Hematopoietic multipotent progenitor cell treated with erythropoietin and hydrocortisone succinate and interleukin-3 and kit ligand, for 15 days (in vitro differentiated cells): ENCODE measurements around the gene OCA2.

Experiments used
- DNase-seq: peaks from one replicate; pipeline ENCODE4 v3.0.0-alpha.2; 2015; ENCODE audit warnings: low spot score

OCA2 gene

GRCh38 chr15:28120359-28120640 lies 21.2 kb upstream of the OCA2 start:
- DNase-seq, result no peak

- DNase-seq, result no peak
These were observed 19.4 kb upstream of the OCA2 start for GRCh38 chr15:28118531-28118930.

GRCh38 chr15:28118083-28118482 lies 19.0 kb upstream of the OCA2 start:
- no peak for DNase-seq

GRCh38 chr15:28117432-28117990 lies 18.4 kb upstream of the OCA2 start:
- DNase-seq, result no peak

- no peak for DNase-seq
These were observed 17.7 kb upstream of the OCA2 start for GRCh38 chr15:28116521-28117431.

- DNase-seq, result no peak
These were observed 16.8 kb upstream of the OCA2 start for GRCh38 chr15:28115871-28116270.

- DNase-seq, result no peak
These were observed 15.9 kb upstream of the OCA2 start for GRCh38 chr15:28114721-28115622.

GRCh38 chr15:28114114-28114455 lies 15.0 kb upstream of the OCA2 start:
- no peak for DNase-seq

GRCh38 chr15:28113394-28114113 lies 14.4 kb upstream of the OCA2 start:
- DNase-seq, result no peak

- no peak for DNase-seq
These were observed 13.8 kb upstream of the OCA2 start for GRCh38 chr15:28112962-28113361.

- DNase-seq, result no peak
These were observed 13.1 kb upstream of the OCA2 start for GRCh38 chr15:28112101-28112760.

- DNase-seq, result no peak
These were observed 12.4 kb upstream of the OCA2 start for GRCh38 chr15:28111543-28111942.

GRCh38 chr15:28110481-28110881 lies 11.4 kb upstream of the OCA2 start:
- no peak for DNase-seq

GRCh38 chr15:28109626-28110455 lies 10.7 kb upstream of the OCA2 start:
- DNase-seq, result no peak

GRCh38 chr15:28107904-28108275 lies 8.8 kb upstream of the OCA2 start:
- DNase-seq, result no peak

- DNase-seq, result no peak
These were observed 8.2 kb upstream of the OCA2 start for GRCh38 chr15:28107111-28107903.

GRCh38 chr15:28106294-28107110 lies 7.4 kb upstream of the OCA2 start:
- DNase-seq, result no peak

- DNase-seq, result no peak
These were observed 6.7 kb upstream of the OCA2 start for GRCh38 chr15:28105793-28106192.

GRCh38 chr15:28105224-28105791 lies 6.2 kb upstream of the OCA2 start:
- DNase-seq, result no peak
